ENCODE data around the gene SIL1.

Gene SIL1

GRCh38 chr5:139108063-139108824, 89.9 kb downstream of the SIL1 start:
- H3K36me3 ChIP-seq (ENCODE audit: insufficient read depth, low read length): no peaks in the 10 kb centered on the region
- peaks cover 22% of the 10 kb centered on the region; the same call in 1 of the 2 replicates for H3K4me1 ChIP-seq (ENCODE audit: insufficient read depth, low read length)
- no peaks in the 10 kb centered on the region for H3K9me3 ChIP-seq (ENCODE audit: control insufficient read depth, insufficient read depth, low read length)
- no peak overlapping the region for H3K9ac ChIP-seq (ENCODE audit: low read depth, low read length)

DNA sequence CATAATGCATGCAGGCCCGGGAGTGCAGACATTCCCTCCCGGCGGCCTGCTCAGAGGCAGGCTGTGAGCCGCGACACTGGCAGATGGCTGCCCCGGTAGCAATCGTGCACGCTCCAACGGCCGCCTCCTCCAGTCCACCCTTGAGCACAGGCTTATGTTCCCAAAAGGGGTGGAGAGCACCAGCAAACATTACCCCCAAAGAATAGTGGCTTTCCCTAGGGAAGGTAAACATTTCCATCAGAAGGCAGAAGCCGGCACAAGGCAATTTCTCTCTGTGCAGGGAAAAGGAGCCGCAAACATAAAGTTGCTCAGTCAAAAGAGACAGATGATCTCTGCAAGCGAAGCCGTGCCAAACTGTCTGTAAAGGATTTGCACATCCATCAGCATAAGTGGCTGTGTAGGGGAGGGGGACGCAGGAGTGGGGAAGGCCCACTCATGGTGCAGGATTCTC, 92.5 kb downstream of the SIL1 start:
- Histone ChIP-seq H3K36me3 (ENCODE audit: insufficient read depth, low read length) (no peaks in the 10 kb centered on the region), H3K9me3 (ENCODE audit: control insufficient read depth, insufficient read depth, low read length) (no peaks in the 10 kb centered on the region), H3K4me1 (ENCODE audit: insufficient read depth, low read length) (peaks cover 22% of the 10 kb centered on the region; the same call in 1 of the 2 replicates), H3K9ac (ENCODE audit: low read depth, low read length) (no peak overlapping the region)

GRCh38 chr5:139104577-139105276, 93.4 kb downstream of the SIL1 start:
- Histone ChIP-seq H3K9ac (ENCODE audit: low read depth, low read length) (no peak overlapping the region), H3K9me3 (ENCODE audit: control insufficient read depth, insufficient read depth, low read length) (no peaks in the 10 kb centered on the region), H3K4me1 (ENCODE audit: insufficient read depth, low read length) (peaks cover 22% of the 10 kb centered on the region; the same call in 1 of the 2 replicates), H3K36me3 (ENCODE audit: insufficient read depth, low read length) (no peaks in the 10 kb centered on the region)

DNA sequence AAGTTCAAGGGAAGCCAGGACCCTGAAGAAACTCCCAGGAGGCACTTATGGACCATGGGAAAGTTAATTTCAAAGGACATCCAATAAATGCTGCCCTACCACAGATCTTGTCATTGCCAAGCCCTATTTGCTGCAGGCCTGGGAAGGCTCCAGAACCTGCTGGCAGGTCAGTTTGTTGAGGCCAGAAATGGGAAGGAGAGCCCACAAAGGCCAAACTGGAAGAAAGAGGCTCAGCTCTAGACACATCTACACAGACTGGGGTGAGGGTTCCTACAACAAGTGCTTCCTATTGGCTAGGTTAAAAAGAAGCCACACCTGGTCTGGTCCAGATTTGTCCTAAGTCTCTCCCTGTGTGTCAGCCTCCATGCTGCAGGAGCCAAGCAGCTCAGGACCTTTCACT, 94.4 kb downstream of the SIL1 start:
- Histone ChIP-seq H3K9me3 (ENCODE audit: control insufficient read depth, insufficient read depth, low read length) (no peaks in the 10 kb centered on the region), H3K4me1 (ENCODE audit: insufficient read depth, low read length) (peaks cover 18% of the 10 kb centered on the region; the same call in 1 of the 2 replicates), H3K9ac (ENCODE audit: low read depth, low read length) (no peak overlapping the region), H3K36me3 (ENCODE audit: insufficient read depth, low read length) (no peaks in the 10 kb centered on the region)

- no peaks in the 10 kb centered on the region for H3K36me3 ChIP-seq (ENCODE audit: insufficient read depth, low read length)
- no peaks in the 10 kb centered on the region for H3K9me3 ChIP-seq (ENCODE audit: control insufficient read depth, insufficient read depth, low read length)
- no peak overlapping the region for H3K9ac ChIP-seq (ENCODE audit: low read depth, low read length)
- H3K4me1 ChIP-seq (ENCODE audit: insufficient read depth, low read length): peaks cover 13% of the 10 kb centered on the region; the same call in 1 of the 2 replicates
Measured at GRCh38 chr5:139100825-139101224, 97.3 kb downstream of the SIL1 start.

DNA sequence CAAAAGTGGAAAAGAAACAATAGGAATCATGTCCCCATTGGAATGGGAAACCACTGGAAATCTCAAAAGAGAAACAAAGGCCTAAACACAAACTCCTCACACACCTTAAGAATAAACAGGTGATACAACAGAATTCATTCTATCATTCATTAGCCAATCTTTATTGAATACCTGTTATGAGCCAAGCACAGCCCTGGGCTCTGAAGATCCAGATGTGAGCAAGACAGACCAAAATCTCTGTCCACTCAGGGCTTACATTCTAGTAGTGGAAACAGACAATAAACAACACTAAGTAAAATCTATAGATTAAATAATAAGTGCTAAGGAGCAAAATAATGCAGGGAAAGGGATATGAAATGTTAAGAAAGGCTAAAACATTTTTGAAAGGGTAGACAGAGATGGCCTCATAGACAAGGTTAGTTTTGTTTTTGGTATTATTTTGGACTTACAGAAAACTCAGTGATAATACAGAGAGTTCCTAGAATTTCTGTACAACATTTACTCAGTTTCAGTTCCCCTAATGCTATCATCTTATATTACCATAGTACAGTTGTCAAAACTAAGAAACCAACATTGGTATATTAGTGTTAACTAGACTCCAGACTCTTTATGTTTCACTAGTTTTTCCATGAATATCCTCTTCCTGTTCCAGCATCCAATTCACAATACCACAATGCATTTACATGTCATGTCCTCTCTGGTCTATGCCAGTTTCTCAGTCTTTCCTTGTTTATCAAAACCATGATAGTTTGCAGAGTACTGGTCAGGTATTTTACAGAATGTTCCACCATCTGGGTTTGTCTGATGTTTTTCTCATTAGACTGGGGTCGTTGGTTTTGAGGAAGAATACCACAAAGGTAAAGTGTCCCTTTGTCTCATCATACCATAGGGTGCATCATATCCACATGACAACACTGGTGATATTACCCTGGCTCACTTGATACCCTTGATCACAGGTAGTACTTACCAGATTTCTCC, 103.7 kb downstream of the SIL1 start:
- H3K4me1 ChIP-seq (ENCODE audit: insufficient read depth, low read length): no peaks in the 10 kb centered on the region
- no peak overlapping the region for H3K9ac ChIP-seq (ENCODE audit: low read depth, low read length)
- H3K36me3 ChIP-seq (ENCODE audit: insufficient read depth, low read length): no peaks in the 10 kb centered on the region
- H3K9me3 ChIP-seq (ENCODE audit: control insufficient read depth, insufficient read depth, low read length): no peaks in the 10 kb centered on the region

GRCh38 chr5:139092741-139093343, 105.3 kb downstream of the SIL1 start:
- Histone ChIP-seq H3K9me3 (ENCODE audit: control insufficient read depth, insufficient read depth, low read length) (no peaks in the 10 kb centered on the region), H3K9ac (ENCODE audit: low read depth, low read length) (no peak overlapping the region), H3K36me3 (ENCODE audit: insufficient read depth, low read length) (no peaks in the 10 kb centered on the region), H3K4me1 (ENCODE audit: insufficient read depth, low read length) (no peaks in the 10 kb centered on the region)

- Histone ChIP-seq H3K4me1 (ENCODE audit: insufficient read depth, low read length) (no peaks in the 10 kb centered on the region), H3K9ac (ENCODE audit: low read depth, low read length) (no peak overlapping the region), H3K36me3 (ENCODE audit: insufficient read depth, low read length) (no peaks in the 10 kb centered on the region)
Measured at GRCh38 chr5:139091439-139092156, 106.6 kb downstream of the SIL1 start.

DNA sequence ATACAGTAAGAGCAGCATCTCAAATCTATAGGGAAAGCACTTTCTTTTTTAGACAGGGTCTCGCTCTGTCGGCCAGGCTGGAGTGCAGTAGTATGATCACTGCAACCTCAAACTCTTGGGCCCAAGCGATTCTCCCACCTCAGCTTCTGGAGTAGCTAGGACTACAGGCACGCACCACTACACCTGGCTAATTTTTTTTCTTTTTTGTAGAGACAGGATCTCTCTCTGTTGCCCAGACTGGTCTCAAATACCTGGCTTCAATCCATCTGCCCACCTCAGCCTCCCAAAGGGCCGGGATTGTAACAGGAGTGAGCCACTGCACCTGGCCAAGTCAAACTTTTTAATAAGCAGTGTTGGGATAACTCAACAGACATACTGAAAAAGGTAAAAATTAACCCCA, 107.6 kb downstream of the SIL1 start:
- H3K9ac ChIP-seq (ENCODE audit: low read depth, low read length): no peak overlapping the region
- no peaks in the 10 kb centered on the region for H3K36me3 ChIP-seq (ENCODE audit: insufficient read depth, low read length)

More at GRCh38 chr5:139091439-139092156, 106.6 kb downstream of the SIL1 start:
- no peaks in the 10 kb centered on the region for H3K9me3 ChIP-seq (ENCODE audit: control insufficient read depth, insufficient read depth, low read length)

DNA sequence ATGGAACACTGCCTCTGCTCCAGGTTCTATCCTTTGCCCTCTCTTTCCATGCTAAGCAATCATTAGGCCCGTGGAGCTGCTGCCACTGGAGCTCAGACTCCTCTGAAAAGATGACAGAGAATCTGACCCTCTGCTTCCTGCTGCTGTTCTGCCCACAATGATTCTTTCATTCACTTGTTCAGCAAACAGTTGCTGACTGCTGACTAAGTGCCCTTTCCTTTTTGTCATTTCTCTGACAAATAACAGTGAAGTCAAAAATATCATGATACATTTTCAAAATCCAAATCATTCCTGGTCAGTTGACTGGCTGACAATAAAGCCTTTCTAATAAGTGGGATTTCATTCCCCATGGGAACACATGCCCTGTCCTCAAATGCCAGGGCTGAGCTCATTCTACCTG, 110.1 kb downstream of the SIL1 start:
- H3K4me1 ChIP-seq (ENCODE audit: insufficient read depth, low read length): no peaks in the 10 kb centered on the region
- H3K9me3 ChIP-seq (ENCODE audit: control insufficient read depth, insufficient read depth, low read length): no peaks in the 10 kb centered on the region; the same call in 1 of the 2 replicates
- H3K36me3 ChIP-seq (ENCODE audit: insufficient read depth, low read length): no peaks in the 10 kb centered on the region

More for the DNA sequence above, 107.6 kb downstream of the SIL1 start:
- H3K4me1 ChIP-seq (ENCODE audit: insufficient read depth, low read length): no peaks in the 10 kb centered on the region
- H3K9me3 ChIP-seq (ENCODE audit: control insufficient read depth, insufficient read depth, low read length): no peaks in the 10 kb centered on the region; the same call in 1 of the 2 replicates

GRCh38 chr5:139082813-139083498, 115.2 kb downstream of the SIL1 start:
- no peaks in the 10 kb centered on the region for H3K4me1 ChIP-seq (ENCODE audit: insufficient read depth, low read length)
- H3K36me3 ChIP-seq (ENCODE audit: insufficient read depth, low read length): no peaks in the 10 kb centered on the region
- H3K9ac ChIP-seq (ENCODE audit: low read depth, low read length): no peak overlapping the region
- no peaks in the 10 kb centered on the region; the same call in 1 of the 2 replicates for H3K9me3 ChIP-seq (ENCODE audit: control insufficient read depth, insufficient read depth, low read length)

More for the DNA sequence above, 110.1 kb downstream of the SIL1 start:
- no peak overlapping the region for H3K9ac ChIP-seq (ENCODE audit: low read depth, low read length)

DNA sequence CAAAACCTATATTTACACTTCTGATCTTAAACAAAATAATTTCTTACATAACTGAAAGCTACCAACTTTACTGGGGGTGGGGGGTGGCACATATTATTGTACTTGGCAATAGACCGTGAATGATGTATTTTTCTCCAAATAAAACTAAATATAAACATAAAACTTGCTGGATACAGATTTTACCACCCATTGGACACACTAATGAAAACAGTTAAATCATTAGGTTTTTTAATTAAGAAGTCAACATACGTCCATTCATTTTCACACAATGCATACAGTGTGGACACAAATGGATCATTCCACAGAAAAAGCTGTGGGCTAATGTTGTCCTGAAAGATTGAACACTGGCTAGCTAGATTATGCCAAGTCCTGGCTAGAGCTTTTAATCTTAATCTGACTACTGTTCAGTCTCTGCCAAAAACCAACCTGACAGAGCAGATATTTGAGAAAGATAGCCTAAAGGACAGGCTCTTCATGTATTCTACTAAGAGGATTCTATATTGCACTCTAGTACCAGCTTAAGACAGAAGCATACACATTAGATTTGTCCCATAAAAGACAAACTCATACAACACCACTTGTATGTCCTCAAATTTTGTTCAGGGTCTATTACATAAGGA, 118.1 kb downstream of the SIL1 start:
- no peak overlapping the region for H3K9ac ChIP-seq (ENCODE audit: low read depth, low read length)
- no peaks in the 10 kb centered on the region for H3K36me3 ChIP-seq (ENCODE audit: insufficient read depth, low read length)
- H3K4me1 ChIP-seq (ENCODE audit: insufficient read depth, low read length): no peaks in the 10 kb centered on the region
- no peaks in the 10 kb centered on the region for H3K9me3 ChIP-seq (ENCODE audit: control insufficient read depth, insufficient read depth, low read length)

Measured in ES-I3 (cell line).